ENCODE data around the gene POP7.
"Not testable (repeated sequence)": the region's sequence is repeated elsewhere in the genome, so short reads cannot be mapped to it uniquely, and the experiment has no call there.

Gene POP7

DNA sequence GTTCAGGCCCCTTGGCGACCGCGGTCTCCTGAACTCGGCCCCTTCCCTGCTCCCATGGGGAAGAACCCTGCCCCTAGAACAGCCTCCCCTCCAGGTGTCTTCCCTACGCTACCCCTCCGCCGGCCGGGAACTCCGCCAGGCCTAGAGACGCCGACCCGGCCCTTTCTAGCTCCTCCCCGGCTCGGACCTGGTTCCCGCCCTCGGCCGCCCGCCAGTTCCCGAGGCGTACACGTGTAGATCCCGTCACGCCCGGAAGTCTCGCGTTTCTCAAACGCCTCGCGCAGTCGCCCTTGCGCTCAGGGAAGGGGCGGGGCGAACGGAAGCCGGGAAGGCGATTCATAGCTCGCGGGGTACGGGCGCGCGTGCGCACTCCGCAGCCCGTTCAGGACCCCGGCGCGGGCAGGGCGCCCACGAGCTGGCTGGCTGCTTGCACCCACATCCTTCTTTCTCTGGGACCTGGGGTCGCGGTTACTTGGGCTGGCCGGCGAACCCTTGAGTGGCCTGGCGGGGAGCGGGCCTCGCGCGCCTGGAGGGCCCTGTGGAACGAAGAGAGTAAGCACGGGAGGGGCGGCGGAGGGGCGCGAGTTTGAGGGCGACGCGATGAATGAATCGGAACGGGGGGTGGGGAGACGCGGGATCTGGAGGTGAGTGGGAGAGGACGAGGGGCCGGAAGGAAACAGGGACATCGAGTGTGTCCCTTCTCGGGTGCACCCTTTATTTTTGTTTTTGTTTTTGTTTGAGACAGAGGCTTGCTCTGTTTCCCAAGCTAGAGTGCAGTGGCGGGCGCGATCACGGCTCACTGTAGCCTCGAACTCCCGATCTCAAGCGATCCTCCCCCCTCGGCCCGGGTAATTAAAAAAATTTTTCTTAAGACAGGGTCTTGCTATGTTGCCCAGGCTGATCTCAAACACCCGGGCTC is at the start of gene POP7:
POP7 (plus strand) TSS at position 369 of the 919 bp plus-strand sequence. CDS start 710 bp downstream, outside the sequence.
- peak within 1 kb of the TSS; percentile 92 for H3K4me3 Mint-ChIP-seq
- H3K27ac Mint-ChIP-seq = peak within 1 kb of the TSS; percentile 93
- peaks cover 7% of the 10 kb centered on the region for H3K4me1 Mint-ChIP-seq (ENCODE audit: low read depth)
- peaks cover 7% of the 10 kb centered on the region for H3K36me3 Mint-ChIP-seq (ENCODE audit: low read depth)
- H3K27me3 Mint-ChIP-seq (ENCODE audit: low read depth) = peaks cover 11% of the 10 kb centered on the region
- no peaks in the 10 kb centered on the region for H3K9me3 Mint-ChIP-seq

DNA sequence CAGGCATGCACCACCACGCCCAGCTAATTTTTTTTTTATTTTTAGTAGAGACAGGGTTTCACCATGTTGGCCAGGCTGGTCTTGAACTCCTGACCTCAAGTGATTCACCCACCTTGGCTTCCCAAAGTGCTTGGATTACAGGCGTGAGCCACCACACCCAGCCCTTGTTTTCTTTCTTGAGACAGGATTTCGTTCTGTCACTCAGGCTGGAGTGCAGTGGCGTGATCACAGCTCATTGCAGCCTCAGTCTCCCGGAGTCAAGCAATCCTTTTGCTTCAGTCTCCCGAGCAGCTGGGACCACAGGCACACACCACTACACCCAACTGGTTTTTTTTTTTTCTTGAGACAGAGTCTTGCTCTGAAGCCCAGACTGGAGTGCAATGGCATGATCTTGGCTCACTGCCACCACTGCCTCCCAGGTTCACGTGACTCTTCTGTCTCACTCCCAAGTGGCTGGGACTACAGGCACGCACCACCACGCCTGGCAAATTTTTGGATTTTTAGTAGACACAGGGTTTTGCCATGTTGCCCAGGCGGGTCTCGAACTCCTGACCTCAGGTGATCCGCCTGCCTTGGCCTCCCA is 43.6 kb upstream of the POP7 start:
- not testable (repeated sequence) for H3K27ac Mint-ChIP-seq; H3K4me1 Mint-ChIP-seq (ENCODE audit: low read depth); H3K9me3 Mint-ChIP-seq; H3K4me3 Mint-ChIP-seq; H3K36me3 Mint-ChIP-seq (ENCODE audit: low read depth)
- H3K27me3 Mint-ChIP-seq (ENCODE audit: low read depth) = peaks cover 25% of the 10 kb centered on the region

DNA sequence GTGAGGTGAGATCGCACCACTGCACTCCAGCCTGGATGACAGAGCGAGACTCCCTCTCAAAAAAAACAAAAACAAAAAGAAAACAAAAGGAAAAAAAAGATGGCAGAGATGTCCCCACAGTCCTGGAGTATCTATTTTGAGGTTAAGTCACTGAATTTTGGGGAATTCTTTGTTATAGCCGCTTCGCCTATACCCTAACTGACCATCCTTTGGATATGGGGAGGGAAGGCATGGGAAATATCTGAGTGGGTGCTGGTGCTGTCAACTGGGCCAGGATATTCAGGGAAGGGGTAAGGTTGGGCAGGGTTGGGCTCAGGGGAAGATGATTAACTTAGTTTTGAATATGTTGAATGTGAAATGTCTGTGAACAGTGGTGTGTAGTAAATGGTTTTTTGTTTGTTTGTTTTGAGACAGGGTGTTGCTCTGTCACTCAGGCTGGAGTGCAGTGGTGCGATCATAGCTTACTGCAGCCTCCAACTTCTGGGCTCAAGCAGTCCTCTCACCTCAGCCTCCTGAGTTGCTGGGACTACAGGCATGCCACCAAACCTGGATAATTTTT is 40.7 kb upstream of the POP7 start:
- Mint-ChIP-seq H3K9me3 (no peaks in the 10 kb centered on the region), H3K27me3 (ENCODE audit: low read depth) (peaks cover 25% of the 10 kb centered on the region), H3K4me3 (no peak overlapping the region), H3K36me3 (ENCODE audit: low read depth) (peaks cover 1% of the 10 kb centered on the region), H3K27ac (no peak overlapping the region), H3K4me1 (ENCODE audit: low read depth) (peaks cover 2% of the 10 kb centered on the region)

GRCh38 chr7:100667331-100668068 is 38.4 kb upstream of the POP7 start:
- no peak overlapping the region for H3K4me3 Mint-ChIP-seq
- H3K27ac Mint-ChIP-seq = no peak overlapping the region
- H3K9me3 Mint-ChIP-seq = no peaks in the 10 kb centered on the region
- peaks cover 2% of the 10 kb centered on the region for H3K4me1 Mint-ChIP-seq (ENCODE audit: low read depth)
- H3K36me3 Mint-ChIP-seq (ENCODE audit: low read depth) = peaks cover 1% of the 10 kb centered on the region
- H3K27me3 Mint-ChIP-seq (ENCODE audit: low read depth) = peaks cover 34% of the 10 kb centered on the region

DNA sequence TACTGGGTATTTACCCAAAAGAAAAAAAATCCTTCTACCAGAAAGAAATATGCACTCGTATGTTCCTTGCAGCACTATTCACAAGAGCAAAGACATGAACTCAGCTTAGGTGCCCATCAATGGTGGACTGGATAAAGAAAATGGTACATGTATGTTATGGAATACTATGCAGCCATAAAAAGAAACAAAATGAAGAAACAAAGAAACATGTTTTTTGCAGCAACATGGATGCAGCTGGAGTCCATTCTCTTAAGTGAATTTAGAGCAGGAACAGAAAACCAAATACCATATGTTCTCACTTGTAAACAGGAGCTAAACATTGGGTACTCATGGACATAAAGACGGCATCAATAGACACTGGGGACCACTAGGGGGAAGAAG is 37.9 kb upstream of the POP7 start:
- H3K36me3 Mint-ChIP-seq (ENCODE audit: low read depth) = peaks cover 1% of the 10 kb centered on the region
- H3K9me3 Mint-ChIP-seq = no peaks in the 10 kb centered on the region
- peaks cover 2% of the 10 kb centered on the region for H3K4me1 Mint-ChIP-seq (ENCODE audit: low read depth)
- H3K27ac Mint-ChIP-seq = no peak overlapping the region
- H3K27me3 Mint-ChIP-seq (ENCODE audit: low read depth) = peaks cover 34% of the 10 kb centered on the region
- no peak overlapping the region for H3K4me3 Mint-ChIP-seq

- H3K36me3 Mint-ChIP-seq (ENCODE audit: low read depth); H3K9me3 Mint-ChIP-seq; H3K4me1 Mint-ChIP-seq (ENCODE audit: low read depth); H3K4me3 Mint-ChIP-seq; H3K27ac Mint-ChIP-seq: not testable (repeated sequence)
- H3K27me3 Mint-ChIP-seq (ENCODE audit: low read depth) = peaks cover 34% of the 10 kb centered on the region
Measured at GRCh38 chr7:100669106-100669505, 36.8 kb upstream of the POP7 start.

DNA sequence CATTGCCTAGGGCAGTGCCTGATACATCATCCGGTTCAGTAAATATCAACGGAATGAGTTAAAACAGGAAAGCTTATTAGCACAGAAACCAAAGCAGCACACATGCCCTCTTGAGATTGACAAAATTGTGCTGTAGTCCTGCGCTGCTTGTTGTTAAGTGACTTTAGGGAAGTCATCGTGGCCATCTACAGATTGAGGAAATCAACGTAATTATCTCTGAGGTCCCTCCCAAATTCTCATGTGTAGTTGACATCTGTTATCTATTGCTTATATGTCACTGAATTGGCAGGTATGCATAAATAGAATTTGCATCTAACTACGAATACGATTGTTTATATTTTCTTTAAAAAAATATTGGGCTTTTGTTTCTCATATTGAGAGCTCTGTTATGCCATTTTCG is 35.8 kb upstream of the POP7 start:
- no peak overlapping the region for H3K27ac Mint-ChIP-seq

GRCh38 chr7:100671353-100672327 is 34.3 kb upstream of the POP7 start:
- Mint-ChIP-seq H3K9me3 (no peaks in the 10 kb centered on the region), H3K4me3 (no peak overlapping the region), H3K36me3 (ENCODE audit: low read depth) (peaks cover 8% of the 10 kb centered on the region), H3K4me1 (ENCODE audit: low read depth) (peaks cover 5% of the 10 kb centered on the region), H3K27me3 (ENCODE audit: low read depth) (peaks cover 29% of the 10 kb centered on the region), H3K27ac (no peak overlapping the region)

More for the DNA sequence above, 35.8 kb upstream of the POP7 start:
- Mint-ChIP-seq H3K9me3 (no peaks in the 10 kb centered on the region), H3K4me1 (ENCODE audit: low read depth) (peaks cover 2% of the 10 kb centered on the region), H3K4me3 (no peak overlapping the region), H3K27me3 (ENCODE audit: low read depth) (peaks cover 34% of the 10 kb centered on the region), H3K36me3 (ENCODE audit: low read depth) (peaks cover 4% of the 10 kb centered on the region)

DNA sequence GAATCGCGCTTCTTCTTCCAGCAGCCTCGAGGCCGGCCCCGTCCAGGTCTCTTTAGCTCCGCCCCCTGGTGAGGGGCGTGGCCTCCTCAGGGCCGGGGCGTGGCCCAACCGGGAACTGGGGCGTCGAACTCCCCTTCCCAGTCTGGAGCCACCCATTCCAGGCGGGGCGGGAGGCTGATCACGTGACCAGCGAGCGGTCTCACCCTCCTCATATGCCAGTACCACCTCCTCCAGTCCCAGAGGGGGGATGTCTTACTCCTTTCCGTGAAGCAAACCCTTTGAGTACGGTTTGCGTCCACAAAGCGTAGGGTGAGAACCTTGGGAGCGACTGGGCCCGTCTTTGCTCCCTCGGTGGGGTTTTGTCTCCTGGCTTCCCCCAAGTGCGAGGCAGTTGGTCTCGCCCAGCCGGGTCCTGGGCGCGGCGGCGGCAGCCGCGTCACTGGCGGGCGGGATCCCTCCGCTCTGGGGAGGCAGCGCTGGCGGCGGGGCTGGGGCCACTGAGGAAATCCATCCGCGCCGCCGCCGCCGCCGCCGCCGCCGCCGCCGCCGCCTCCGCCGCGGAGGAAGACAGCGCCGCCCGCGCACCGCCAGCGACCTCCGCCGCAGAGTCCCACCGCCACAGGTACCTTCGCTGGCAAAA is 32.5 kb upstream of the POP7 start, which contains the start of gene GNB2:
GNB2 (plus strand) TSS at position 439 of the 640 bp plus-strand sequence. CDS start 2,526 bp downstream, outside the sequence.
- Mint-ChIP-seq H3K9me3 (no peaks in the 10 kb centered on the region), H3K27me3 (ENCODE audit: low read depth) (peaks cover 19% of the 10 kb centered on the region), H3K4me1 (ENCODE audit: low read depth) (peaks cover 5% of the 10 kb centered on the region), H3K36me3 (ENCODE audit: low read depth) (peaks cover 11% of the 10 kb centered on the region), H3K27ac (peak within 1 kb of the TSS; percentile 93), H3K4me3 (peak within 1 kb of the TSS; percentile 98)

DNA sequence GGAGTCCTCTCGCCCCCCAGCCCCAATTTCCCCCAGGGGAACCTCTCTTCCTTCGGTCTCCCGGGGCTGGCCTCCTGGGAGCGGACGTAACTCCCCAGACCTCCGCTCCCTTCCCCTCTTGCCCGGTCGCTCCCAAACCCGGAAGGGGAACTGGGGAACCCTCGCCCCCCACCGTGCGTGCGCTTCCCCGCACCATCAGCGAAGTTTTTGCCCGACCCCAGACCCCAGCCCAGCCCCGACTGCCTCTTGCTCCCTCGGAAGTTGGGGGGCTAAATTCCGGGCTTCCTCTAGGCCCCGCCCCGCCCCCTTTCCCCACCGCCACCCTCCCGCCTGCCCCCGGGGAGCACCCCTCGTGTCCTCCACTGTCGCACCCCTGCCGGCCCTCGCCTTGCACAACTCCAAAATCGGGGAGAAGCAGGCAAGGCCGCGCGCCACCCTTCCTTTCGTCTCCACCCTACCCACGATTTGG is 31.9 kb upstream of the POP7 start:
- Mint-ChIP-seq H3K27me3 (ENCODE audit: low read depth) (peaks cover 19% of the 10 kb centered on the region), H3K36me3 (ENCODE audit: low read depth) (peaks cover 11% of the 10 kb centered on the region), H3K4me1 (ENCODE audit: low read depth) (peaks cover 5% of the 10 kb centered on the region), H3K27ac (peak overlapping the region; percentile 91), H3K4me3 (peak overlapping the region; percentile 98), H3K9me3 (no peaks in the 10 kb centered on the region)

GRCh38 chr7:100674411-100675104 is 31.4 kb upstream of the POP7 start:
- Mint-ChIP-seq H3K4me1 (ENCODE audit: low read depth) (peaks cover 5% of the 10 kb centered on the region), H3K27me3 (ENCODE audit: low read depth) (peaks cover 16% of the 10 kb centered on the region), H3K4me3 (peak overlapping the region; percentile 98), H3K9me3 (no peaks in the 10 kb centered on the region), H3K36me3 (ENCODE audit: low read depth) (peaks cover 11% of the 10 kb centered on the region), H3K27ac (peak overlapping the region; percentile 91)

- Mint-ChIP-seq H3K9me3 (no peaks in the 10 kb centered on the region), H3K36me3 (ENCODE audit: low read depth) (peaks cover 13% of the 10 kb centered on the region), H3K27me3 (ENCODE audit: low read depth) (peaks cover 12% of the 10 kb centered on the region), H3K4me3 (peak overlapping the region; percentile 98), H3K27ac (no peak overlapping the region), H3K4me1 (ENCODE audit: low read depth) (peaks cover 6% of the 10 kb centered on the region)
Measured at GRCh38 chr7:100675105-100675451, 30.8 kb upstream of the POP7 start.

Data from T-helper 1 cell treated with Interleukin-12 subunit alpha and Interleukin-12 subunit beta and Interleukin-4 antibody, amounts not matched to agents 30 μg/mL and 1 μg/mL, for 36 hours (primary cell).